ENCODE data around the gene COG5. TPM values are rescaled to one million over a fixed set of nuclear protein-coding genes. Genes with fewer than 3 reads are reported as not detected.

COG5 gene
- total RNA-seq = 10 to 100 TPM; 39.7 to 45.8 TPM
- long read RNA-seq, full-length matches to known transcripts = 21 of 35 reads
- long read RNA-seq, partial matches to known transcripts = 6 of 35 reads
- long read RNA-seq, other reads (novel, unspliced or antisense) = 8 of 35 reads

- intact Hi-C loops (cut with DNase I, micrococcal nuclease) = no loop called here
- peak; percentile 80 to 90 for DNase-seq
- ATAC-seq = peak; percentile 89
Measured at GRCh38 chr7:107563775-107564552, at the start of gene COG5, which contains the start of gene DUS4L. Gene COG5 (minus strand): TSS chr7:107563920. CDS start chr7:107563896, 24 bp downstream. Gene DUS4L (plus strand): TSS chr7:107563971. CDS start chr7:107567071, 3,100 bp downstream.

DNA sequence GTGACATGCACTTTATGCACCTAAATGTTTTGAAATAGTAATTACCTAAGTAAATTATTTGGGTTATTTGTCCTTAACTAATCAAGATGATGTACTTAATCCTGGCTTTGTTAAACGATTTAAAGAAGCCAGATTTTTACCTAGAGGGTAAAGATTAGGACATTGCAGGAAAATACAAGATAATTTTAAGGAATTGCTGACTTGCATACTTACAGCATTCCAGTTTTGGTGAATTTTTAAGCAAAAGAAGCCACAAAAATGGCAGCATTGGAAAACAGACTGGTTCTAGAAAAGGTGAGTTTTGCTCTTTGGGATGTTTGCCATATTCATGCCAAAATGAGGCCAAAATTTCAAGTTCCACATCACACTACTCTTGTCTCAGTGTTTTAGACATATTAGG lies 49.7 kb upstream of the COG5 start:
- ATAC-seq = no peak
- DNase-seq = no peak
- intact Hi-C loops (cut with DNase I, micrococcal nuclease) = no loop called here

DNA sequence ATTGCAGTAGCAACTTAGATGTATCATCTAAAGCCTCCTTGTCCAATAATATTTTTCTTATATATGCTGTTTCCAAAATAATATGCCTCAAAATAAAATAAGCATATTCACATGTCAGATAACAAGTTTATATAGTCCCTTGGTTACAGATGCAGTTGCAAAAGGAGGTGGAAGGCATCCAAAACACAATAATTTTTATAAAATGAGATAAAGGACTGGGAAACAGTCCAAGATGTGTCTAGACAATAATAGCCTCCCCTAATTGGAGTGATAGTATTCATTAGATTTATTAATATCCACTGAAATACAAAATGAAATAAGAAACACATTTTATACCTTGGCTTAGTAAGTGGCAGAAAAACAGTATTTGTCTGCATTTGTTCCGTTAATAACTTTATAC lies 46.6 kb upstream of the COG5 start:
- DNase-seq (no peak), ATAC-seq (no peak)
- intact Hi-C loops (cut with DNase I, micrococcal nuclease) = no loop called here

- intact Hi-C loops (cut with DNase I, micrococcal nuclease) = no loop called here
- DNase-seq (no peak), ATAC-seq (no peak)
Measured at GRCh38 chr7:107609811-107610261, 46.1 kb upstream of the COG5 start.

GRCh38 chr7:107606303-107606702 lies 42.6 kb upstream of the COG5 start:
- ATAC-seq = no peak
- no peak for DNase-seq
- intact Hi-C loops (cut with DNase I, micrococcal nuclease) = no loop called here

DNA sequence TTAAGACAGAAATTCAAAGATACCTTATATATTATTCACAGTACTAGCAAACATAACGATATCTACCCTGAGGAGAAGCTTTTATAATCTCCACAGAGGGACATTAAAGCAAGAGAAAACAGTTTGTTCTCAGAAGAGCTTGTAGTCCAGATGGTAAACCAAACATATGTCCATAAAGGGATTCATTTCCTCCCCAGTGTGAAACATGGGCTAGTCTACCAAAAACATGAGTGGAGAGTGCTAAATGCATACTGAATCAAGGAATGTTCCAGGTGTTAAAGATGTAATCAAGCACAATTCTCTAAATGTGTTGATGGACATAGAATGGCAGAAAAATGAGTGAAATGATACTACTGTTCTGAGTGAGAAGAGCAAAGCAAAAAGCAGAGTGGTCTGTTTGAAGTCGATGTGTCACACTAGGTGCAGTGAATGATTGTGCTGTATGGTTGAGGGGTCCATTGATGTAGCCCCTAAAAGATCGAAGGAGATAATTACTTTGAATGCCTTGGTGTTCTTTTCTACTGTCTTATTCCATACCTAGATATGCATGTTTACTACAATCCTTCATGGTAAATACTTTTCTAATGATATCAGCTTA lies 41.6 kb upstream of the COG5 start:
- ATAC-seq = no peak
- DNase-seq = no peak
- intact Hi-C loops (cut with DNase I, micrococcal nuclease) = no loop called here

GRCh38 chr7:107600816-107601215 lies 37.1 kb upstream of the COG5 start:
- intact Hi-C loops (cut with DNase I, micrococcal nuclease) = no loop called here
- DNase-seq (no peak), ATAC-seq (no peak)

DNA sequence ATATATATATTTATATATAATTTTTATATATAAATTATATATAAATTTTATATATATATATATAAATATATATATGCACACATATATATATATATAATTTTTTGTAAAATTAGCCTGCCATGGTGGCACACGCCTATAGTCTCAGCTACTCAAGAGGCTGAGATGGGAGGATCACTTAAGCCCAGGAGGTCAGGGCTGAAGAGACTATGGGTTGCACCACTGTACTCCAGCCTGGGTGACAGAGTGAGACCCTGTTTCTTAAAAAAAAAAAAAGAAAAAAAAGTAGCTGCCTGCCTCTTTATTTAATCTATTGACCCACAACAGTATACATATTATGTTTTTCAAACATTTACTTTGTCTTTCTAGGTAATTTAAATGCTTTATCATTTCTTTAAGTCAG lies 35.5 kb upstream of the COG5 start:
- ATAC-seq (no peak), DNase-seq (no peak)
- intact Hi-C loops (cut with DNase I, micrococcal nuclease) = no loop called here

DNA sequence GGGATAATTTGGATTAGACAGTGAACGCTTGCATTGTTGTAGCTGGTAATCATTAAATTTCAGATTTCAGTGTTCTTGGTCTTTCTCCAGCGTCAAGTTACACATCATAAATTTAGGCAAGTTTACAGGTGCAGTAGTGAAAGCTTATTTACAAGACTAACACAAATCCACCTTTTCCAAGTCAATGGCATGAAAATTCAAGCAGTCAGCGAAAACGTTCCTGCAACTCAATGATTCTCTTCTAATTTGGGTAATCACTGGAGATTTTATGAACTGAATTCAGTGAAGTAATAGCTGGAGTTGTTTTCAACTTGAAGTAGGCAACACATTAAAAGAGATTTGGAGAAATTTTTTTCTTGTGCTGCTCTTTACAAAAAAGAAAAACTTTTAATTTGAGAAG lies 34.2 kb upstream of the COG5 start:
- ATAC-seq (no peak), DNase-seq (no peak)
- intact Hi-C loops (cut with DNase I, micrococcal nuclease) = no loop called here

DNA sequence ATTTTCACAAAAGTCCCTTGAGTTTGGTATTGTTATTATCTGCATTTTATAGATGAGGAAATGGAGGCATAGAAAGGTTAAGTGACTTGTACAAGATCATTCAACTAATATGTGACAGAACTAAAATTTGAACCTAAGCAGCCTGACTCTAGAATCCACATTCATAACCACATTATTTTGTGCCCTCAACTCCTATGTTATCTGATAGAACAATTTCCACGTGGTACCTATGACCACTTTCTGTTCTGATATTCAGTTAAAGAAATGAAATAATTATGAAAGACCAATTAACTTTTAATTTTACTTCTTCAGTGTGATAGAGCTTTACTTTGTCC lies 33.8 kb upstream of the COG5 start:
- intact Hi-C loops (cut with DNase I, micrococcal nuclease) = no loop called here
- ATAC-seq = no peak

DNA sequence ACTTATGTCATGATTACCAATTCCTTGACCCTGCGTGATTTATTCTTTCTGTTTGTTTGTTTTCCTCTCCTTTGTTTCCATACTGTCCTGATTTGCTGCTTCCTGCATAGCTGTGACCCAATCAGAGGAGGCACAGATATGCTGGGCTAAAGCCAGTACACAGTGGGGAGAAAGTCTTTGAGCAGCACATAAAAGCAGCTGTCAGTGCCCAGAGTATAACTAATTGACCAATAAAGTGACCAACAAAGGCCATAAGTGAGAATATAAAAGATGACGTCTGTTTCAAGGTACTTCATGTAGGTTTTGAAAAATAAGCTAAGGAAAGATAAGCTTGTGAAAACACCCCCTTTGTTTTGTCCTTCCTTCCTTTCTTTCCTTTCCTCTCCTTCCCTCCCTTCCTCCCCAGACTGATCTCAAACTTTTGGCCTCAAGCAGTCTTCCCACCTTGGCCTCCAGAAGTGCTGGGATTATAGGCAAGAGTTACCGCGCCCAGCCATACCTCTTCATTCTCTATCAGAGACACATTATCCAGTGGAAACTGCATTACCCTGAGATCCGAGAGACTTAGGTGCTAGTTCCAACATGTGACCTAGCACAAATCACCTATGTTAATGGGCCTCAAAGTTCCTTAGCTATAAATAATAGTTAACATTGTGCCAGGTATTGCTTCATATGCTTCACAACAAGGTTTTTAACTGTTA lies 33.3 kb upstream of the COG5 start:
- intact Hi-C loops (cut with DNase I, micrococcal nuclease) = no loop called here
- DNase-seq (no peak), ATAC-seq (peak; percentile 87)

More for the DNA sequence above, 33.8 kb upstream of the COG5 start:
- no peak for DNase-seq

DNA sequence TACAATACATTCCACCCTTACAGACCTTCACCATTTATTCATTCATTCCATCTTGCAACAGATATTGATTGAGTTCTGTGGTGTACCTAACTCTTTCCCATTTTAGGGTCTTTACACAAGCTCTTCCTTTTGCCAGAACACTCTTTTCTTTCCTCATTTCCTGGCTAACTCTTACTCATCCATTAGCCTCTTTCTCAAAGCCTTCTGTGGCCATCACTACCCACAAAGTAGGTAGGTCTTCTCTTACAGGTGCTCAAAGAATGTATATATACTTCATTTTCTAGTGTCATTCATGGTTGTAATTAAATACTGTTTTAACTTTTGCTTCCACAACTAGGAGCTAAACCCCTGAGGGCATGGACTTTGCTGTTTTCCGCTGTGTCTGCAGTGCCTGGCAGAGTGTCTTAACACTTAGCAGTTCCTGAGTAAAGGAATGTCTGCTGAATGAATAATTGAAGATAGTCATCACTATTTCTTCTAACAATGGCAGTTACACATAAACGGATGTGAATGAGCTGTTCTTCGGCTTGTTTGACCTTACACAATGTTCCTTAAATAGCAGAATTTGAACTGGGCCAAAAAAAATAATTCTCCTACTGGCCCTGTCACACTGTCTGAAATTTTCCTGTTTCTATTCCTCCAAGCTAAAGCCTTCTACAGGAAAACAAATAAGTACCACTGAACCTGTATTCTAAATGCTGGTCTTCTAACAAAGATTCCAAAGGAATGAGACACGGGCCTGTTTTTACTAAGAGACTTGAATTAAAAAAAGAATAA lies 31.4 kb upstream of the COG5 start:
- intact Hi-C loops (cut with DNase I, micrococcal nuclease) = no loop called here
- ATAC-seq (no peak), DNase-seq (no peak)

GRCh38 chr7:107593025-107593410 lies 29.3 kb upstream of the COG5 start:
- no peak for DNase-seq
- intact Hi-C loops (cut with DNase I, micrococcal nuclease) = no loop called here
- no peak for ATAC-seq

GRCh38 chr7:107592361-107593024 lies 28.8 kb upstream of the COG5 start:
- DNase-seq = no peak
- no peak for ATAC-seq
- intact Hi-C loops (cut with DNase I, micrococcal nuclease) = no loop called here

DNA sequence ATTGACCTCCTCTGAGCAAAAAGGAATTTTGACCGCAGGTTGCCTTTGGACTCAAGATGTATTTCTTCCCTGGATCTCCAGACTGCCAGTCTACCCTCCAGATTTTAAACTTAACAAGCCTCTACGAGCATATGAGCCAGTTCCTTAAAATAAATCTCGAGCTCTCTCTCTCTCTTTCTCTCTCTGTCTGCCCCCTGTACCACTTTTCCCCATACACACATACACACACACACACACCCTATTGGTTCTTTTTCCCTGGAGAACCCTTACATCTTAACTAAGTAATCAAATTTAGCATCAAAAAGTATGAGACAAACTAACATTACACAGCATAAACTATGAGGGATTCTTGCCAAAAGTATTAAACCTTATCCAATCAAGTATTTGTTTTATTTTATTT lies 27.7 kb upstream of the COG5 start:
- intact Hi-C loops (cut with DNase I, micrococcal nuclease) = no loop called here
- ATAC-seq = no peak
- no peak for DNase-seq

GRCh38 chr7:107588529-107589130 lies 24.9 kb upstream of the COG5 start:
- intact Hi-C loops (cut with DNase I, micrococcal nuclease) = no loop called here
- DNase-seq = no peak
- no peak for ATAC-seq

DNA sequence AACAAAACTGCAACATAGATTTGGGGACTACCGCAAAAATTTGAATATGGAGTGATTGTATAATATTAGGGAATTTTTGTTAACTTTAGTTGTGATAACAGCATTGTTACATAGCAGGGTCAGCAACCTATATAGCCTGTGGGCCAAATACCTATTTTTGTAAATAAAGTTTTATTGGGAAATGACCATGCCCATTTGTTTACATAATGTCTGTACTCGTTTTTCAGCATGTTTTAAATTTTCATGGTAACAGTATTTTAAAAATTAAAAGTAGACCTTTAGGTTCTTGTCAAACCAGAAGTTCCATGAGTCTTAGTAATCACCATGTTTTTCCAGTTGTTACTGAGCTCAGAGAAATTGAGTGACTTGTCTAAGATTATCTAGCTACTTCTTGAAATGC lies 21.0 kb upstream of the COG5 start:
- no peak for ATAC-seq
- no peak for DNase-seq
- intact Hi-C loops (cut with DNase I, micrococcal nuclease) = no loop called here

- no peak for ATAC-seq
- intact Hi-C loops (cut with DNase I, micrococcal nuclease) = no loop called here
- no peak for DNase-seq
Measured at GRCh38 chr7:107582875-107583274, 19.2 kb upstream of the COG5 start.
